Frontal cortex (tissue), 4 donors: ENCODE data around the gene SPIRE1. TPM values are rescaled to one million over a fixed set of nuclear protein-coding genes. Genes with fewer than 3 reads are reported as not detected.
"Not testable (repeated sequence)": the region's sequence is repeated elsewhere in the genome, so short reads cannot be mapped to it uniquely, and the experiment has no call there.

ENCODE experiments used
- DNase-seq, 2 donors: peaks; one replicate each; pipeline ENCODE4 v3.0.0; 2012; ENCODE audit warnings: low spot score in 2 of 2
- FAIRE-seq: peaks from 2 replicates; lab custom pipeline; 2012; peaks lifted over from hg19 to GRCh38; lab: Jason Lieb, UNC
- total RNA-seq: library from RNA; depleted of rRNA; stranded (reverse); fragments of >200 nt; gene quantifications from one replicate; pipeline ENCODE4 v1.2.3, GENCODE V29; 2014
- donor health status: control.
- donor health status: control.
- donor health status: control.

Gene SPIRE1
- total RNA-seq, 1 donor from 2014 or later = 104 TPM

- DNase-seq (no peak), FAIRE-seq (no peak)
These were observed 93.0 kb downstream of the SPIRE1 start for GRCh38 chr18:12564861-12565260.

GRCh38 chr18:12564378-12564777, 93.5 kb downstream of the SPIRE1 start:
- no peak for FAIRE-seq
- no peak for DNase-seq

GRCh38 chr18:12560600-12560999, 97.3 kb downstream of the SPIRE1 start:
- FAIRE-seq = not testable (repeated sequence)

GRCh38 chr18:12559319-12559718, 98.6 kb downstream of the SPIRE1 start:
- no peak for FAIRE-seq

More at GRCh38 chr18:12560600-12560999, 97.3 kb downstream of the SPIRE1 start:
- DNase-seq = not testable (repeated sequence)

GRCh38 chr18:12556946-12557806, 100.7 kb downstream of the SPIRE1 start:
- FAIRE-seq (no peak), DNase-seq (no peak)

More at GRCh38 chr18:12559319-12559718, 98.6 kb downstream of the SPIRE1 start:
- no peak for DNase-seq

GRCh38 chr18:12554796-12555388, 103.0 kb downstream of the SPIRE1 start:
- FAIRE-seq = no peak
- DNase-seq = no peak

GRCh38 chr18:12552879-12553242, 105.0 kb downstream of the SPIRE1 start:
- FAIRE-seq (no peak), DNase-seq (no peak)

- peak in 1 of 2 donors; percentile 6 for DNase-seq
- FAIRE-seq = not testable (repeated sequence)
These were observed 105.7 kb downstream of the SPIRE1 start for GRCh38 chr18:12551943-12552878.

- DNase-seq, FAIRE-seq: not testable (repeated sequence)
These were observed 106.4 kb downstream of the SPIRE1 start for GRCh38 chr18:12551466-12551865.

- FAIRE-seq = no peak
These were observed 114.2 kb downstream of the SPIRE1 start for GRCh38 chr18:12543697-12544096.

GRCh38 chr18:12540751-12541150, 117.2 kb downstream of the SPIRE1 start:
- DNase-seq (no peak), FAIRE-seq (no peak)

More at GRCh38 chr18:12543697-12544096, 114.2 kb downstream of the SPIRE1 start:
- no peak for DNase-seq

GRCh38 chr18:12539158-12539557, 118.7 kb downstream of the SPIRE1 start:
- not testable (repeated sequence) for DNase-seq, FAIRE-seq

GRCh38 chr18:12534820-12535219, 123.1 kb downstream of the SPIRE1 start:
- no peak for FAIRE-seq
- DNase-seq = no peak

GRCh38 chr18:12532661-12533060, 125.2 kb downstream of the SPIRE1 start:
- DNase-seq (no peak), FAIRE-seq (no peak)

- no peak for DNase-seq
- no peak for FAIRE-seq
These were observed 126.2 kb downstream of the SPIRE1 start for GRCh38 chr18:12531749-12532148.

GRCh38 chr18:12520442-12520992, 137.4 kb downstream of the SPIRE1 start:
- DNase-seq (peak in 1 of 2 donors; percentile 9), FAIRE-seq (no peak)

- peak; percentile 73 for FAIRE-seq
These were observed 138.9 kb downstream of the SPIRE1 start for GRCh38 chr18:12518832-12519531.

GRCh38 chr18:12518326-12518725, 139.6 kb downstream of the SPIRE1 start:
- FAIRE-seq = no peak
- no peak for DNase-seq

More at GRCh38 chr18:12518832-12519531, 138.9 kb downstream of the SPIRE1 start:
- DNase-seq = no peak
